ENCODE results near the gene ANGPTL4.

GRCh38 chr19:8357007-8357521 lies 6.9 kb upstream of the ANGPTL4 start:
- no peak for TF ChIP-seq CREB5 (CRISPR knock-in tag; IDR thresholded peaks at IDR 0.05)
- no peak for TF ChIP-seq POLR2A (conservative IDR thresholded peaks at IDR 0.05)
- TF ChIP-seq CTCF (IDR thresholded peaks at IDR 0.05 in 2 of 3, conservative IDR thresholded peaks at IDR 0.05 in 1 of 3; ENCODE audit: insufficient read depth in 2 of 3, low read depth in 1 of 3, low read length in 3 of 3): no peak
- TF ChIP-seq ZBTB17 (CRISPR knock-in tag; IDR thresholded peaks at IDR 0.05): no peak
- TF ChIP-seq ASH1L (IDR thresholded peaks at IDR 0.05; ENCODE audit: borderline replicate concordance, low read depth, partially characterized antibody): no peak
- no peak for TF ChIP-seq JUN (IDR thresholded peaks at IDR 0.05; ENCODE audit: borderline replicate concordance, low read depth, low read length)
- TF ChIP-seq JUN (CRISPR knock-in tag; IDR thresholded peaks at IDR 0.05; ENCODE audit: borderline replicate concordance): no peak
- TF ChIP-seq NFE2L1 (tag; IDR thresholded peaks at IDR 0.05; ENCODE audit: borderline replicate concordance, low read depth): no peak
- TF ChIP-seq HMBOX1 (IDR thresholded peaks at IDR 0.05): no peak
